ENCODE results near the gene KDM4B.

GRCh38 chr19:5200844-5201243, 231.9 kb downstream of the KDM4B start:
- TF ChIP-seq CTCF (IDR thresholded peaks at IDR 0.05; ENCODE audit: insufficient read depth, low read length) (no peak), POLR2AphosphoS5 (IDR thresholded peaks at IDR 0.05; ENCODE audit: low read depth) (no peak), GABPA (IDR thresholded peaks at IDR 0.05; ENCODE audit: low read depth) (no peak), REST (IDR thresholded peaks at IDR 0.05; ENCODE audit: insufficient replicate concordance, low read depth) (no peak), SPI1 (IDR thresholded peaks at IDR 0.05; ENCODE audit: borderline replicate concordance, low read depth) (no peak)
